PC-3 (cell line): ENCODE measurements around the gene COL21A1.

Experiments used
- CTCF ChIP-seq: fragments of 300-600 bp; sonication (generic); conservative IDR thresholded peaks from 2 replicates; pipeline ENCODE4 v1.5.1; 2017; ENCODE audit warnings: antibody characterized with exemption, low read depth, mild to moderate bottlenecking, low read length
- EZH2phosphoT487 ChIP-seq: fragments of 300-600 bp; sonication (generic); IDR thresholded peaks from 2 replicates; pipeline ENCODE4 v1.6.1; 2018; ENCODE audit warnings: mild to moderate bottlenecking, antibody characterized with exemption, low read length, borderline replicate concordance

GRCh38 chr6:56289721-56290120 is 42.3 kb upstream of the COL21A1 start:
- TF ChIP-seq CTCF, result no peak
- no peak for TF ChIP-seq EZH2phosphoT487
